Measurements from ENCODE around the gene WWOX. TPM values are rescaled to one million over a fixed set of nuclear protein-coding genes. Genes with fewer than 3 reads are reported as not detected.

WWOX gene
- total RNA-seq, 4 donors from 2014 or later = 12.9 to 53.5 (median 25.6) TPM

DNA sequence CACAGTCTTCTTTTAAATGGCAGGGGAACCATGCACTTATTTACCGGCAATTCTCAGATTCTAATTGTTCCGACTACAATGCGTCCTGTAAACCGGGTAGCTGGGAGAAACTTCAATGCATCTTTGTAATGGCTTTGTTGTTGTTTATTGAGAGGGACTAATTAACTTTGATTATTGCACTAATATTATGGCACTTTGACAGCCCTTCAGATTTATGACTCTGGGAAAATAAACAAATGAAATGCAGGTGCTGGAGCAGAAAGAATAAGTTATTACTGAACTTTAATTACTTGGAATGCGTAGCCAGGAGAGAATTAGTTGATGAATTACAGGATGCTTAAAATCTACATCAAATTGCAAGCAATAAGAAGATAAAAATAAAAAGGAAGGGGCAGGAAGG is 77.0 kb downstream of the WWOX start:
- ATAC-seq = no peak
- no peaks in the 10 kb centered on the region for H3K27me3 ChIP-seq

DNA sequence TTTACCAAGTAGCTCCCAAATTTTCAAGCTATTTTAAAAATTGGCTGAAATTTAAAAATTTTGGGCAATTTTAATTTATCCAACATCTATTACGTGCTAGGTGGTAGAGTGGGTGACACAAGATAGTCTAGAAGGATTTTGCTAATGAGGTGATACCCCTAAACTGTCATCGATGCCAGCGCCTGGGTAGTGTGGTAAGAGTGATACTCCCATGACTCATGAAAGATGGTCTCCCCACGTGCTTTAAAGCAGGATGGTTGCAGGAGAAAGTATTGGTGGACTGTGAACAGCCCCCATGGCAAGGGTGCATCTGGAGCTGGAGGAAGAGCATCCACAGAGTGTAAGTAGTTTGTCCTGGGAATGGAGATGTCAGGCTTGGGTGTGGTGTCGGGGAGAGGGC is 77.8 kb downstream of the WWOX start:
- Histone ChIP-seq H3K27me3 (no peaks in the 10 kb centered on the region), H3K27ac (no peak overlapping the region), H3K4me3 (no peak overlapping the region), H3K36me3 (no peaks in the 10 kb centered on the region), H3K9me3 (no peaks in the 10 kb centered on the region), H3K4me1 (no peaks in the 10 kb centered on the region)
- 89 to 93% methylated on average over 3 of the region's 5 CpGs for WGBS, 2 donors (ENCODE audit: low coverage in 1 of 2)
- ATAC-seq = no peak
- TF ChIP-seq, protein P1, sequence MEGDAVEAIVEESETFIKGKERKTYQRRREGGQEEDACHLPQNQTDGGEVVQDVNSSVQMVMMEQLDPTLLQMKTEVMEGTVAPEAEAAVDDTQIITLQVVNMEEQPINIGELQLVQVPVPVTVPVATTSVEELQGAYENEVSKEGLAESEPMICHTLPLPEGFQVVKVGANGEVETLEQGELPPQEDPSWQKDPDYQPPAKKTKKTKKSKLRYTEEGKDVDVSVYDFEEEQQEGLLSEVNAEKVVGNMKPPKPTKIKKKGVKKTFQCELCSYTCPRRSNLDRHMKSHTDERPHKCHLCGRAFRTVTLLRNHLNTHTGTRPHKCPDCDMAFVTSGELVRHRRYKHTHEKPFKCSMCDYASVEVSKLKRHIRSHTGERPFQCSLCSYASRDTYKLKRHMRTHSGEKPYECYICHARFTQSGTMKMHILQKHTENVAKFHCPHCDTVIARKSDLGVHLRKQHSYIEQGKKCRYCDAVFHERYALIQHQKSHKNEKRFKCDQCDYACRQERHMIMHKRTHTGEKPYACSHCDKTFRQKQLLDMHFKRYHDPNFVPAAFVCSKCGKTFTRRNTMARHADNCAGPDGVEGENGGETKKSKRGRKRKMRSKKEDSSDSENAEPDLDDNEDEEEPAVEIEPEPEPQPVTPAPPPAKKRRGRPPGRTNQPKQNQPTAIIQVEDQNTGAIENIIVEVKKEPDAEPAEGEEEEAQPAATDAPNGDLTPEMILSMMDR (IDR thresholded peaks at IDR 0.05) = no peak
- no peak for TF ChIP-seq POLR2A (IDR thresholded peaks at IDR 0.05)

More for the DNA sequence above, 77.0 kb downstream of the WWOX start:
- Histone ChIP-seq H3K36me3 (no peaks in the 10 kb centered on the region), H3K4me1 (no peaks in the 10 kb centered on the region), H3K9me3 (no peaks in the 10 kb centered on the region), H3K27ac (no peak overlapping the region), H3K4me3 (no peak overlapping the region)
- TF ChIP-seq, protein P1 (IDR thresholded peaks at IDR 0.05) = no peak
- no peak for TF ChIP-seq EP300 (IDR thresholded peaks at IDR 0.05)
- no peak for TF ChIP-seq POLR2AphosphoS5 (IDR thresholded peaks at IDR 0.05)
- TF ChIP-seq POLR2A (IDR thresholded peaks at IDR 0.05) = no peak
- 90 to 92% methylated on average over 4 to 5 of the region's 5 CpGs for WGBS, 2 donors (ENCODE audit: low coverage in 1 of 2)

DNA sequence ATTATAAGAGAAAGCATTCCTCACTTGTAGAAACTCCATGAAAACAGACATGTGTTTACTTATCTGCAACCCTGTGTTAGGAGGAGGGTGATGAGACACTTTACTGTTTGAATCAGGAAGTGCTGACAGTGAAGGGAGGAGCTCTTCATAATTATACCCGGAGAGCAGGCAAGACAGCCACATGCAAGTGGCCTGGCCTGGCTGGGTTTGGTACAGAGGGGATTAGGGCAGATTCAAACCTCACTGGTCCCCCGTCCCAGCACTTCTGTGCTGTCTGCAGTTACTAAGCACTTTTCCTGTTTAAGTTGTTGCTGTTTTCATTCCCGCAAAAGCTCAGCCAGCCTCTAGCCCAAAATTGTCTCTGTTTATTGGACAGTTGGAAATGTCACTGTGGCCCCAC is 78.5 kb downstream of the WWOX start:
- no peaks in the 10 kb centered on the region for H3K4me1 ChIP-seq
- ATAC-seq = no peak
- H3K36me3 ChIP-seq = no peaks in the 10 kb centered on the region
- no peak overlapping the region for H3K27ac ChIP-seq
- TF ChIP-seq POLR2A (IDR thresholded peaks at IDR 0.05) (no peak), EP300 (IDR thresholded peaks at IDR 0.05) (no peak), POLR2AphosphoS5 (IDR thresholded peaks at IDR 0.05) (no peak)
- TF ChIP-seq, protein P1 (IDR thresholded peaks at IDR 0.05) = no peak
- H3K9me3 ChIP-seq = no peaks in the 10 kb centered on the region
- WGBS, 2 donors (ENCODE audit: low coverage in 1 of 2) = 60 to 75% methylated on average over 2 of the region's 3 CpGs
- H3K4me3 ChIP-seq = no peak overlapping the region
- H3K27me3 ChIP-seq = no peaks in the 10 kb centered on the region

DNA sequence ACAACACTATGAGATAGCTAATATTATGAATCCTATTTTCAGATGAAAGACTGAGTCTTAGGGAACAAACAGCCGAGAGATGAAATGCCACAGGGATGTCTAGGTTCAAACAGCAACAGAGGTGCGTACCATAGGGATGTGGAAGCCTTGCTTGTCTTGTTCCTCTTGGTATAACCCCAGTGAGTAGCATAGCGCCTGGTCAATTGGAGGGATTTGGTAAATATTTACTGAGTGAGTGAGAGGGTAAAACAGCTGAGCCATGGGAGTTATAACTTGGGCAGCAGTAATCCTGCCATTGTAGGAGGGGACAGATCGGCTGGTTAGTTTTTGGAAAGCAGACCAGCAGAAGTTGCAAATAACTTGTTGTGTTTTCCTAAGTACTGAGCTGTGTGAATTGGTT is 80.2 kb downstream of the WWOX start:
- H3K4me1 ChIP-seq = peaks cover 0 to 14% (median 0%) of the 10 kb centered on the region in 3 donors
- H3K27me3 ChIP-seq = no peaks in the 10 kb centered on the region
- ATAC-seq = no peak
- TF ChIP-seq POLR2AphosphoS5 (IDR thresholded peaks at IDR 0.05) (no peak), EP300 (IDR thresholded peaks at IDR 0.05) (no peak), POLR2A (IDR thresholded peaks at IDR 0.05) (no peak)
- TF ChIP-seq, protein P1 (IDR thresholded peaks at IDR 0.05) = no peak
- no peak overlapping the region for H3K4me3 ChIP-seq
- H3K27ac ChIP-seq = no peak overlapping the region
- H3K9me3 ChIP-seq = no peaks in the 10 kb centered on the region
- no peaks in the 10 kb centered on the region for H3K36me3 ChIP-seq
- WGBS, 2 donors (ENCODE audit: low coverage in 1 of 2) = 67 to 80% methylated on average over 3 to 4 of the region's 4 CpGs

DNA sequence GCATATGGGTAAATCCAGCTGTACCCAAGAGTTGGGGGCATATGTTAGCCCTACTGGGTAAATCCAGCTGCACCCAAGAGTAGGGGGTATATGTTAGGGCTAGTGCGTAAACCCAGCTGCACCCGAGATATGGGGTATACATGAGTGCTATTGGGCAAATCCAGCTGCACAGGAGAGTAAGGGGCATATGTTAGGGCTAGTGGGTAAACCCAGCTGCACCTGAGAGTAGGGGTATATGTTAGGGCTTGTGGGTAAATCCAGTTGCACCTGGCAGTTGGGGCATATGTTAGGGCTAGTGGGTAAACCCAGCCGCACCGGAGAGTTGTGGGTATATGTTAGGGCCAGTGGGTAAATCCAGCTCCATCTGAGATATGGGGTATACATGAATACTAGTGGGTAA is 80.9 kb downstream of the WWOX start:
- H3K4me3 ChIP-seq = no peak overlapping the region
- ATAC-seq = no peak
- peaks cover 0 to 18% (median 0%) of the 10 kb centered on the region in 3 donors for H3K4me1 ChIP-seq
- TF ChIP-seq EP300 (IDR thresholded peaks at IDR 0.05) = no peak
- no peak for TF ChIP-seq POLR2AphosphoS5 (IDR thresholded peaks at IDR 0.05)
- TF ChIP-seq, protein P1 (IDR thresholded peaks at IDR 0.05) = no peak
- no peak for TF ChIP-seq POLR2A (IDR thresholded peaks at IDR 0.05)
- H3K27me3 ChIP-seq = no peaks in the 10 kb centered on the region
- WGBS, 2 donors (ENCODE audit: low coverage in 1 of 2) = 65 to 94% methylated on average over 4 of the region's 4 CpGs
- H3K27ac ChIP-seq = no peak overlapping the region
- no peaks in the 10 kb centered on the region for H3K9me3 ChIP-seq
- no peaks in the 10 kb centered on the region for H3K36me3 ChIP-seq

Data from gastroesophageal sphincter (tissue), 4 donors.